Activated B cell treated with CpG ODN at 0.5 μM for 24 hours (primary cell): Measurements from ENCODE around the gene C10orf95. TPM values are rescaled to one million over a fixed set of nuclear protein-coding genes. Genes with fewer than 3 reads are reported as not detected.

Experiments used
- ATAC-seq: fragments of 200-7000 bp; cut with Tn5 transposase; one replicate; pipeline ENCODE4 v1.10.0; 2021; ENCODE audit warnings: low read depth, mild to moderate bottlenecking, moderate library complexity
- CTCF ChIA-PET: fragments of 350-600 bp; sonication (Branson Sonifier 250); formaldehyde crosslinking; loops from one replicate; lab custom pipeline; 2021; ENCODE audit warnings: antibody characterized with exemption; lab: Charles Lee
- POLR2A ChIA-PET: fragments of 350-600 bp; sonication (Branson Sonifier 250); formaldehyde crosslinking; loops from one replicate; lab custom pipeline; 2021; ENCODE audit warnings: antibody characterized with exemption; lab: Charles Lee
- DNase-seq: peaks from one replicate; pipeline ENCODE4 v3.0.0; 2022
- H3K27ac Mint-ChIP-seq: one replicate; pipeline ENCODE4 v1.8.0; 2020; ENCODE audit warnings: mixed read lengths
- H3K27me3 Mint-ChIP-seq: one replicate; pipeline ENCODE4 v1.8.0; 2021; ENCODE audit warnings: mixed read lengths
- H3K36me3 Mint-ChIP-seq: one replicate; pipeline ENCODE4 v1.8.0; 2021; ENCODE audit warnings: low read depth, mixed read lengths
- H3K4me1 Mint-ChIP-seq: one replicate; pipeline ENCODE4 v1.8.0; 2021; ENCODE audit warnings: mixed read lengths
- H3K4me3 Mint-ChIP-seq: one replicate; pipeline ENCODE4 v1.8.0; 2020; ENCODE audit warnings: mild to moderate bottlenecking, mixed read lengths
- H3K9me3 Mint-ChIP-seq: one replicate; pipeline ENCODE4 v1.8.0; 2020; ENCODE audit warnings: mixed read lengths
- CTCF ChIP-seq: fragments of 200-600 bp; IDR thresholded peaks from one replicate; pipeline ENCODE4 v1.8.0; 2022; ENCODE audit warnings: antibody characterized with exemption, mild to moderate bottlenecking
- intact Hi-C: fragments of 100-400 bp; cut with micrococcal nuclease; formaldehyde crosslinking; loops from one replicate; pipeline ENCODE4 v1.15.1; 2024
- total RNA-seq: library from RNA; stranded (reverse); gene quantifications from 2 replicates; pipeline ENCODE4 v1.2.3, GENCODE V29; 2022

Gene C10orf95
- total RNA-seq, 1 donor from 2014 or later = 0.35 TPM

- TF ChIP-seq CTCF = no peak
- Mint-ChIP-seq H3K4me3 (no peak overlapping the region), H3K4me1 (peaks cover 39% of the 10 kb centered on the region), H3K9me3 (no peaks in the 10 kb centered on the region), H3K36me3 (peaks cover 5% of the 10 kb centered on the region), H3K27me3 (peaks cover 44% of the 10 kb centered on the region), H3K27ac (no peak overlapping the region)
- ATAC-seq (no peak), DNase-seq (no peak)
- ChIA-PET POLR2A (interaction anchor here (1.9 to 2.6 kb wide), 2 partner anchors 10 to 18 kb away, joined by 4 to 11 read pairs; no protein-coding TSS in a partner anchor), CTCF (no interaction called here)
- intact Hi-C loops = no loop called here
Observed at GRCh38 chr10:102416283-102416682, 35.1 kb downstream of the C10orf95 start.

GRCh38 chr10:102414749-102415148 is 36.6 kb downstream of the C10orf95 start:
- Mint-ChIP-seq H3K4me1 (peaks cover 38% of the 10 kb centered on the region), H3K27ac (no peak overlapping the region), H3K27me3 (peaks cover 55% of the 10 kb centered on the region), H3K4me3 (no peak overlapping the region), H3K9me3 (no peaks in the 10 kb centered on the region), H3K36me3 (no peaks in the 10 kb centered on the region)
- ATAC-seq (no peak), DNase-seq (no peak)
- CTCF ChIA-PET = interaction anchor here (1.4 kb wide), 1 partner anchor 16 kb away, joined by 3 read pairs; no protein-coding TSS in a partner anchor
- no peak for TF ChIP-seq CTCF
- POLR2A ChIA-PET = interaction anchor here (0.9 to 3.2 kb wide), 3 partner anchors 10 to 19 kb away, joined by 4 to 26 read pairs (median 4); partner anchors contain the start of gene NFKB2
- intact Hi-C loops = no loop called here

GRCh38 chr10:102413806-102414561 is 37.4 kb downstream of the C10orf95 start:
- peaks cover 36% of the 10 kb centered on the region for H3K4me1 Mint-ChIP-seq
- peaks cover 59% of the 10 kb centered on the region for H3K27me3 Mint-ChIP-seq
- POLR2A ChIA-PET = interaction anchor here (0.6 to 5.7 kb wide), 5 partner anchors 10 to 77 kb away, joined by 3 to 105 read pairs (median 4); partner anchors contain the start of gene NFKB2
- no peaks in the 10 kb centered on the region for H3K36me3 Mint-ChIP-seq
- DNase-seq (no peak), ATAC-seq (no peak)
- no peak overlapping the region for H3K4me3 Mint-ChIP-seq
- TF ChIP-seq CTCF = no peak
- H3K27ac Mint-ChIP-seq = no peak overlapping the region
- intact Hi-C loops = no loop called here
- CTCF ChIA-PET = interaction anchor here (1.8 kb wide), 1 partner anchor 10 kb away, joined by 7 read pairs; no protein-coding TSS in a partner anchor
- no peaks in the 10 kb centered on the region for H3K9me3 Mint-ChIP-seq

- H3K27me3 Mint-ChIP-seq = peaks cover 60% of the 10 kb centered on the region
- DNase-seq = peak; percentile 15
- H3K27ac Mint-ChIP-seq = no peak overlapping the region
- peaks cover 34% of the 10 kb centered on the region for H3K4me1 Mint-ChIP-seq
- TF ChIP-seq CTCF = no peak
- no peak overlapping the region for H3K4me3 Mint-ChIP-seq
- H3K36me3 Mint-ChIP-seq = no peaks in the 10 kb centered on the region
- H3K9me3 Mint-ChIP-seq = no peaks in the 10 kb centered on the region
- ChIA-PET POLR2A (interaction anchor here (0.6 to 5.7 kb wide), 4 partner anchors 9 to 77 kb away, joined by 3 to 105 read pairs (median 14); partner anchors contain the start of gene NFKB2), CTCF (interaction anchor here (1.8 kb wide), 1 partner anchor 9 kb away, joined by 7 read pairs; no protein-coding TSS in a partner anchor)
- no peak for ATAC-seq
- intact Hi-C loops = no loop called here
Observed at GRCh38 chr10:102413053-102413705, 38.2 kb downstream of the C10orf95 start.
